Measurements from ENCODE around the gene G6PC2. TPM values are rescaled to one million over a fixed set of nuclear protein-coding genes. Genes with fewer than 3 reads are reported as not detected.

G6PC2 gene
- polyA plus RNA-seq, 1 donor from 2014 or later, result not detected

- Histone ChIP-seq H3K4me3 (ENCODE audit: low read length) (no peak overlapping the region), H3K4me2 (ENCODE audit: low read length) (no peak overlapping the region), H3K27me3 (ENCODE audit: insufficient read depth, low read depth, low read length) (no peaks in the 10 kb centered on the region), H2AFZ (ENCODE audit: low read depth, low read length) (no peak overlapping the region), H3K79me2 (replicated peaks; ENCODE audit: insufficient read depth, low read length) (no peaks in the 10 kb centered on the region), H3K27ac (ENCODE audit: low read length) (no peak overlapping the region), H3F3A (ENCODE audit: insufficient read depth, low read length, poor library complexity, severe bottlenecking) (no peaks in the 10 kb centered on the region), H3K9me2 (ENCODE audit: insufficient read depth, low read length) (no peaks in the 10 kb centered on the region), H3K9ac (ENCODE audit: low read length) (no peak overlapping the region), H3K36me3 (ENCODE audit: insufficient read depth, low read length) (no peaks in the 10 kb centered on the region), H3K9me3 (ENCODE audit: low read length) (peaks cover 6% of the 10 kb centered on the region), H4K20me1 (ENCODE audit: insufficient read depth) (no peaks in the 10 kb centered on the region)
- TF ChIP-seq MXI1 (conservative IDR thresholded peaks at IDR 0.05; ENCODE audit: poor library complexity, severe bottlenecking), result no peak
- TF ChIP-seq SMC3 (conservative IDR thresholded peaks at IDR 0.05; ENCODE audit: poor library complexity), result no peak
- no peak for TF ChIP-seq CTCF (IDR thresholded peaks at IDR 0.05; ENCODE audit: poor library complexity, severe bottlenecking)
- TF ChIP-seq POLR2AphosphoS5 (IDR thresholded peaks at IDR 0.05), result no peak
Observed at GRCh38 chr2:168954256-168954655, 53.2 kb downstream of the G6PC2 start.

GRCh38 chr2:168955321-168955720 lies 54.2 kb downstream of the G6PC2 start:
- TF ChIP-seq MXI1 (conservative IDR thresholded peaks at IDR 0.05; ENCODE audit: poor library complexity, severe bottlenecking) (no peak), POLR2AphosphoS5 (IDR thresholded peaks at IDR 0.05) (no peak), SMC3 (conservative IDR thresholded peaks at IDR 0.05; ENCODE audit: poor library complexity) (no peak), EZH2 (IDR thresholded peaks at IDR 0.05; ENCODE audit: borderline replicate concordance, insufficient read depth, low read length, poor library complexity, severe bottlenecking) (no peak), CTCF (IDR thresholded peaks at IDR 0.05; ENCODE audit: poor library complexity, severe bottlenecking) (no peak), TAF1 (IDR thresholded peaks at IDR 0.05; ENCODE audit: low read depth) (no peak), RAD21 (conservative IDR thresholded peaks at IDR 0.05) (no peak), EP300 (conservative IDR thresholded peaks at IDR 0.05; ENCODE audit: poor library complexity, severe bottlenecking) (no peak), REST (IDR thresholded peaks at IDR 0.05; ENCODE audit: borderline replicate concordance) (no peak)
- Histone ChIP-seq H2AFZ (ENCODE audit: low read depth, low read length) (no peak overlapping the region), H3K9me3 (ENCODE audit: low read length) (peaks cover 6% of the 10 kb centered on the region), H3K9ac (ENCODE audit: low read length) (no peak overlapping the region), H3F3A (ENCODE audit: insufficient read depth, low read length, poor library complexity, severe bottlenecking) (no peaks in the 10 kb centered on the region), H3K9me2 (ENCODE audit: insufficient read depth, low read length) (no peaks in the 10 kb centered on the region), H3K27ac (ENCODE audit: low read length) (no peak overlapping the region), H3K36me3 (ENCODE audit: insufficient read depth, low read length) (no peaks in the 10 kb centered on the region), H3K4me3 (ENCODE audit: low read length) (no peak overlapping the region), H3K27me3 (ENCODE audit: insufficient read depth, low read depth, low read length) (no peaks in the 10 kb centered on the region), H3K79me2 (replicated peaks; ENCODE audit: insufficient read depth, low read length) (no peaks in the 10 kb centered on the region), H3K4me2 (ENCODE audit: low read length) (no peak overlapping the region), H4K20me1 (ENCODE audit: insufficient read depth) (no peaks in the 10 kb centered on the region)
